GM21619 (cell line): ENCODE measurements around the gene DHODH.
"Not testable (repeated sequence)": the region's sequence is repeated elsewhere in the genome, so short reads cannot be mapped to it uniquely, and the experiment has no call there.

Source experiments
- ATAC-seq: cut with Tn5 transposase; IDR thresholded peaks from one replicate; pipeline ENCODE4 v1.9.1; 2021; ENCODE audit not compliant: unreplicated experiment

The DHODH gene

DNA sequence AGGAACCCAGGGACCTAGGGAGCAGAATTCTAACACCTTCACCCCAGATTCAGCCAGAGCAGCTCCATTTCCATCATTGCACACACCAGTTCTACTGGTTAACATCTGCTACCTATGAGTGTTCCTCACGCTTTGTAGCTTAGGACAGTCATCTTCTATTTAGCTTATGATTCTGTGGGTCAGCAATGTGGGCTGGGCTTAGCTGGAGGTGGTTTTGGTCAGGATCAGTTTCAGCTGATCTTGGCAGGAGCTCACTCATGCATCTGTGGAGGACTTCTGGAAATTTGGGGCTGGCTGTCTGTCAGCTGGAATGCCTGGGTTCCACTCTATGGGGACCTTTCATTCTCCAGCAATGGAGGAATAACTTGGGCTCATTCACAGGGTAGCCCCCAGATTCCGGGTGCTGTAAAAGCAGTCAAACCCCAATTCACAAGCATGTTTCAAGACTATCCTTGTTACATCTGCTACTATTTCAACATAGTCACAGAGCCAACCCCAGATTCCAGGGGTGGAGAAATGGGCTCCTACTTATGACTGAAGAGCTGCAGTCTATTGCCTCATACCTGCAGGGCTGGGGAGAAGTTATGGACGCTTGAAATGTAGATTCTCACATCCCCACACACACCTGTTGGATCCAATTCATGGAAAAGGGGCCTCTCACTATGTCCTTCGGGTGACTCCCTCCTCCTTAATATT is 42.4 kb downstream of the DHODH start:
- no peak for ATAC-seq

DNA sequence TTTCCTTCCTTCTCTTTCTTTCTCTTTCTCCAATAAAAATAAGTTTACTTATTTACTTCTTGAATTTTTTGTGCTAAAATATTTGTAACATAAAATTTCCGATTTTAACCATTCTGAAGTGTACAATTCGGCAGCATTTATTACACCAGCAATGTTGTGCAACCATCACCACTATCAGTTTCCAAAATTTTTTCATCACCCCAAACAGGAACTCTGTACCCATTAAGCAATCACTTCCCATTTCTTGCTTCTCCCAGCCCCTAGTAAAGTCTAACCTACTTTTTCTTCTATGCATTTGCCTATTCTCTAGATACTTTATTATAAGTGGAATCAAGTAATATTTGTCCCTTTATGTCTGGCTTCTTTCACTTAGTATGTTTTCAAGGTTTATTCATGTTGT is 43.3 kb downstream of the DHODH start:
- no peak for ATAC-seq

DNA sequence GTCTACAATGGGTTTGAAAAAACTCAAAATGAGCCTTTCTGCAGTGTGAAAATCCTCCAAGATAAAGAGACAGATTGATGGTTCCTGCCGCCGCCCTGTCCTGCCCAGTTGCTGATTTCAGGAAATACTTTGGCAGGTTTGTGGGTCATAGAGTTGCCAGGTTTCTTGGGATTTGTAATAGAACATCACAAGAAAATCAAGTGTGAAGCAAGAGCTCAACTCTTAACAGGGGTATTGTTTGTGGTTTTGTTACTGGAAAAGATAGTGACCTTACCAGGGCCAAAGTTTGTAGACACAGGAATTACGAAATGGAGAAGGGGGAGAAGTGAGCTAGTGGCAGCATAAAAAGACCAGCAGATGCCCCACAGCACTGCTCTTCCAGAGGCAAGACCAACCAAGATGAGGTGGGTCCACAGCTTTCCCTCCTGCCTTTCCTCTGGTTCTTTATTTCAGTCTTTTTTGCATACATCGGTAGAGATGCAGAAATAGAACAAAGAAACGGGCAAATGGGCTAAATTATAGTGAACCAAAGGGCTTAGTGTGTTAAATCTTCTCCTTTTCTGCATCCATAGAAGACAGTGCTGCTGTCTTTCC is 45.8 kb downstream of the DHODH start, which contains the start of gene HP:
HP (plus strand) TSS at position 252 of the 594 bp plus-strand sequence; CDS start at position 400, 148 bp downstream.
- not testable (repeated sequence) for ATAC-seq

DNA sequence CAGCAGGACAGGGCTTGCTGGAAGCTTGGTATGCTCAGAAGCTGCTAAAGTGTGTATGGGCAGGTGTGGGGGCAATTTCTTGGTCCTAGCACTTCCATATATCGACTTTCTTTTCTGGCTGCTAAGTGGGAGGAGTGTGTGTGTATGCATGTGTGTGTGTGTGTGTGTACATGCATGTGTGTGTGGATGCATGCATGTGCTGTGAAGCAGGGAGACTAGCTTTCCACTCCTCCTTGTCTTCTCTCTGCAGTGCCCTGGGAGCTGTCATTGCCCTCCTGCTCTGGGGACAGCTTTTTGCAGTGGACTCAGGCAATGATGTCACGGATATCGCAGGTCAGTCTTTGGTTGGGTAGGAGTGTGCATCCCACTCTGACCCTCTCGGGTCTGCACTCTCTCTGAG is 47.4 kb downstream of the DHODH start:
- ATAC-seq, result no peak

DNA sequence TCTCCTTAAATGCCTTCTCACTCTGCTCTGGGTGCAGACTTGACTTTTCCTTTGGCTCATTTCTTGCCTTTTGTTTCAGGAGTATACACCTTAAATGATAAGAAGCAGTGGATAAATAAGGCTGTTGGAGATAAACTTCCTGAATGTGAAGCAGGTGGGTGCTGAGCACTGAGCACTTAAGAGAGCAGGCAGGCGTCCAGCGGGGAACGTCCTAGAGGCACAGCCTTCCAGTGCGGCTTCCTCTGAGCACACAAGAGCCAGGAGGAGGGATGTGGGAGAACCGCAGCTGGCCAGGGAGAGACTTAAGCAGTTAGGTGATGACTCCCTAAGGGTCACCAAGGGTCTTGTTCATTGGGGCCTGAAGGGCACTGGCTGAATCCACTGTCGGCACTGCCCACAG is 48.8 kb downstream of the DHODH start:
- not testable (repeated sequence) for ATAC-seq

DNA sequence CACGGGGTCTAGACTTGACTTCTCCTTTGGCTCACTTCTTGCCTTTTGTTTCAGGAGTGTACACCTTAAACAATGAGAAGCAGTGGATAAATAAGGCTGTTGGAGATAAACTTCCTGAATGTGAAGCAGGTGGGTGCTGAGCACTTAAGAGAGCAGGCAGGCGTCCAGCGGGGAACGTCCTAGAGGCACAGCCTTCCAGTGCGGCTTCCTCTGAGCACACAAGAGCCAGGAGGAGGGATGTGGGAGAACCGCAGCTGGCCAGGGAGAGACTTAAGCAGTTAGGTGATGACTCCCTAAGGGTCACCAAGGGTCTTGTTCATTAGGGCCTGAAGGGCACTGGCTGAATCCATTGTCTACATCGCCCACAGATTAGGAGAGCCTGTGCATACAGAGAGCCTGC is 50.5 kb downstream of the DHODH start:
- ATAC-seq, result not testable (repeated sequence)

DNA sequence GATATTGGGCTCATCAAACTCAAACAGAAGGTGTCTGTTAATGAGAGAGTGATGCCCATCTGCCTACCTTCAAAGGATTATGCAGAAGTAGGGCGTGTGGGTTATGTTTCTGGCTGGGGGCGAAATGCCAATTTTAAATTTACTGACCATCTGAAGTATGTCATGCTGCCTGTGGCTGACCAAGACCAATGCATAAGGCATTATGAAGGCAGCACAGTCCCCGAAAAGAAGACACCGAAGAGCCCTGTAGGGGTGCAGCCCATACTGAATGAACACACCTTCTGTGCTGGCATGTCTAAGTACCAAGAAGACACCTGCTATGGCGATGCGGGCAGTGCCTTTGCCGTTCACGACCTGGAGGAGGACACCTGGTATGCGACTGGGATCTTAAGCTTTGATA is 51.9 kb downstream of the DHODH start:
- ATAC-seq, result no peak

DNA sequence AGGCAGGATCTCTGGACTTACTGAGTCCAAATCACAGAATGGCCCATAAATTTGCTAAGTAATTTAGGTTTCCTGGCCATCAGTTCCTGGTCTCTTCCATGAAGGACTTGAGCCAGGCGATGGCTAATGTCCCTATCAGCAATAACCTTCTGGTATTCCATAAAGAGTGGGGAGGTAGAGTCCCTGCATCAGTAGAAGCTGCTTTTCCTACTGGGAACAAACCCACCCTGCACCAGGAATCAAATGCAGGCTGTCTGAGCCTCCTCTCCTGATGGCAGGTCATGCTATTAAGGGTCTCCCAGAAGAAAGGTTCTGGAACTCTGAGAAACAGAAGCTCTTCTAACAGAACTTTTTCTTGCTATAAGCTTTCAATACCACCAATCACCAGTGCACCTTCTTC is 53.0 kb downstream of the DHODH start:
- ATAC-seq, result no peak

DNA sequence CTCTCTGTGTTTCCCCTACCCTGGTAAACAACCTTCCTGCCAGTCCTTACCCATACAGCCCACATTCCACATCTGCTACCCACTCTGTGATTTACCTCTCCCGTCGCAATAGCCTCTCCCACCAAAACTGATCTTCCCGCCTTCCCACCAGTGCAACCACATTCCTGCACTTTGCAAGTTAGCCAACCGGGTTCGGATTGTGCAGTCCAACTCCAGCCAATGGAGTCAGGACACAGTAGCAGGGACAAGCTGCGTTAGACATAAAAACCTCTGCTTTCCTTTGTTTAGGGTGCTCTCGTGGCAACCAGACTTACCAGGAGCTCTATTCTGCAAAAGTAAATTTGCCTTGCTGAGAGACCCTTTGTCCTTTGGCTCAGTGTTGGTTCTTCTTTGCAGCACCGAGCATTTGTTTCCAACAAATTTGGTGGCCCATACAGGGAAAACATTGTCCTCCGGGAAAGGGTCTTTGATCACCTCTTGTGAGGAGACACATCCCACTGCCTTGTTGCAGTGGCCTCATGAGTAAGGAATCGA is 55.9 kb downstream of the DHODH start:
- ATAC-seq, result no peak

DNA sequence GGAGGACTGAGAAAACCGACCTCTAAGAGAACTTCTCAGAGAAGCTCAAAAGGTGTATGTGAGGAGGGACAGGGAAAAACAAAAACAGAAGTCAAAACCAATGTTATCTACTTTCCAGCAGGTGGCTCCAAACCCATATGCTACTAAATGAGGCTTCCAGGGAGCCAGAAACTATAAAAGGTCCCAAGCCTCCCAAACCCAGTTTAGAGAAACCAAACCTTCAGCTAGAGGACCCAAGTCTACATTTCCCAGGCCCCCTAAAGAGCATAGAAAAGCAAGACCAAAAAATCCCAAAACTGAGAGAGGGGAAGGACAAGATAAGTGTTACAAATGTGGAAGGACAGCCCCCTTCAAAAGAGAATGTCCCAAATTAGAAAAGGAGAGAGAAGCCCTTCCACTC is 58.2 kb downstream of the DHODH start:
- no peak for ATAC-seq

DNA sequence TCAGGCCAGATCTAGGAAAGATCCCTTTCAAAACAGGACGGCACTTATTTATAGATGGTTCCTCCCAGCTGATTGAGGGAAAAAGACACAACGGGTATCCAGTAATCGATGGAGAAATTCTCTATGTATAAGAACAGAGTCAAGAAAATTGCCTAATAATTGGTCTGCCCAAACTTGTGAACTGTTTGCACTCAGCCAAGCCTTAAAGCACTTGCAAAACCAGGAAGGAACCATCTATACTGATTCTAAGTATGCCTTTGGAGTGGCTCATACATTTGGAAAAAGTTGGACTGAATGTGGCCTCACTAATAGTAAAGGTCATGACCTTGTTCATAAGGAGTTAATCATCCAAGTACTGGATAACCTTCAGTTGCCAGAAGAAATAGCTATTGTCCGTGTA is 60.4 kb downstream of the DHODH start:
- no peak for ATAC-seq

DNA sequence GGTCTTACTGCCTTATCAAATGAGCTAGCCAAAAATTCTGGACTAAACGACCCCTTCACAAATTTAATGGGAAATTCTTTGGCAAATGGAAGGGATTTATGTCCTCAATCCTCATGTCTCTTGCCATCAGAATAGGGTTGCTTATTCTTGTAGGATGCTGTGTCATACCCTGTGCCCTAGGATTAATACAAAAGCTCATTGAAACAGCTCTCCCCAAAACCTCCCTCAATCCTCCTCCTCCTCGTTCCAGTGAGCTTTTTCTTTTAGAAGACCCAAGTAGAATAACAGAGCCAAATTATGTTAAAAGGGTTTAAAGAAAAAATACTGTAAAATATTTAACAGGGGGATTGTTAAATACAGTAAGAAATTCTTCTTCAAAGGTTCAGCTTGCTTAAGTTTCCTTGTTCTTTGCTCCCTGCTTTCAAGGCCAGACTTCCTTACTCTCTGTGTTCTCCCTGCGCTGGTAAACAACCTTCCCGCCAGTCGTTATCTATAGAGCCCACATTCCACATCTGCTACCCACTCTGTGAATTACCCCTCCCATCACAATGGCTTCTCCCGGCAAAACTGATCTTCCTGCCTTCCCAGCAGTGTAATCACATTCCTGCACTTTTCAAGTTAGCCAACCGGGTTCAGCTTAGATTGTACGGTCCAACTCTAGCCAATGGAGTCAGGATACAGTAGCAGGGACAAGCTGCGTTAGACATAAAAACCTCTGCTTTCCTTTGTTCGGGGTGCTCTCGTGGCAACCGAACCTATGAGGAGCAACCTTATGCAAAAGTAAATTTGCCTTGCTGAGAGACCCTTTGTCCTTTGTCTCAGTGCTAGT is 64.2 kb downstream of the DHODH start:
- ATAC-seq, result no peak

DNA sequence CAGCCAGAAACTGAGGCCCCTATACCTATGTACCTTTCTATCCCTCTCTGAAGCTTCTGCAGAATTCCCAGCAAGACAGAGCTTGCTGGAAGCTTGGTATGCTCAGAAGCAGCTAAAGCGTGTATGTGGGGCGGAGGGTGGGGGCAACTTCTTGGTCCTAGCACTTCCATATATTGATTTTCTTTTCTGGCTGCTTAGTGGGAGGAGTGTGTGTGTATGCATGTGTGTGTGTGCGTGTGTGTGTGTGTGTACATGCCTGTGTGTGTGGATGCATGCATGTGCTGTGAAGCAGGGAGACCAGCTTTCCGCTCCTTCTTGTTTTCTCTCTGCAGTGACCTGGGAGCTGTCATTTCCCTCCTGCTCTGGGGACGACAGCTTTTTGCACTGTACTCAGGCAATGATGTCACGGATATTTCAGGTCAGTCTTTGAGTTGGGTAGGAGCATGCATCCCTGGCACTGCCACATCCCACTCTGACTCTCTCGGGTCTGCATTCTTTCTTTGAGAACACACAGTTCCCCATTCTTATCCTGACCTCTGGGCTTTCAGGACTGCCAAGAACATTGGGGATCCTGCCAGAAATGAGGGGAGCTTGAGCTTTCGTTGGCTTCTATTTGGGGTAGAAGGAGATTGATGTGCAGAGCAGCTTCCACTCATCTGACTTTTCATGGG is 65.2 kb downstream of the DHODH start:
- ATAC-seq, result no peak

DNA sequence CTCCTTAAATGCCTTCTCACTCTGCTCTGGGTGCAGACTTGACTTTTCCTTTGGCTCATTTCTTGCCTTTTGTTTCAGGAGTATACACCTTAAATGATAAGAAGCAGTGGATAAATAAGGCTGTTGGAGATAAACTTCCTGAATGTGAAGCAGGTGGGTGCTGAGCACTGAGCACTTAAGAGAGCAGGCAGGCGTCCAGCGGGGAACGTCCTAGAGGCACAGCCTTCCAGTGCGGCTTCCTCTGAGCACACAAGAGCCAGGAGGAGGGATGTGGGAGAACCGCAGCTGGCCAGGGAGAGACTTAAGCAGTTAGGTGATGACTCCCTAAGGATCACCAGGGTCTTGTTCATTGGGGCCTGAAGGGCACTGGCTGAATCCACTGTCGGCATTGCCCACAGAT is 66.5 kb downstream of the DHODH start:
- ATAC-seq, result not testable (repeated sequence)
